Stimulated activated CD4-positive, alpha-beta T cell treated with anti-CD3 and anti-CD28 coated beads, Interleukin-4, amount 100 ng/mL, for 1 hour (primary cell): ENCODE data around the gene SUCLG2.

Experiments used
- DNase-seq: peaks from one replicate; pipeline ENCODE4 v3.0.0-alpha.2; 2020

SUCLG2 gene

DNA sequence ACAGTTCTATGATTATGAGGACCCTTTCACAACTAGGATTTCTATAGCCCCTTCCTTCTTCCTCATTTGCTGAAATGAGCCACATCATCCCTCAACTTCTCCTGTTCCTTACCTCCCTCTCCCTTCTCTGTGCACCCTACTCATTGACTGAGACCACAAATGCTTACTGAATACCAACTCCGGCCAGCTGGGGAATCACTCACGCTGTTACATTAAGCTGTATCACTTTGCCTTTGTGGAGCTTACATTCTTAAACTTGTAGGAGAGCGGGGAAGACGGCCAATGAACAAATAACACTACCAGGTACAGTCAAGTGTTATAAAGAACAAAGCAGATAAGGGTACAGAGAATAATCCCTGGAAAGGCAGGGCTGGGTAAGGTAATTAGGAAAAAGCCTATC, 5.7 kb downstream of the SUCLG2 start:
- DNase-seq = no peak

DNA sequence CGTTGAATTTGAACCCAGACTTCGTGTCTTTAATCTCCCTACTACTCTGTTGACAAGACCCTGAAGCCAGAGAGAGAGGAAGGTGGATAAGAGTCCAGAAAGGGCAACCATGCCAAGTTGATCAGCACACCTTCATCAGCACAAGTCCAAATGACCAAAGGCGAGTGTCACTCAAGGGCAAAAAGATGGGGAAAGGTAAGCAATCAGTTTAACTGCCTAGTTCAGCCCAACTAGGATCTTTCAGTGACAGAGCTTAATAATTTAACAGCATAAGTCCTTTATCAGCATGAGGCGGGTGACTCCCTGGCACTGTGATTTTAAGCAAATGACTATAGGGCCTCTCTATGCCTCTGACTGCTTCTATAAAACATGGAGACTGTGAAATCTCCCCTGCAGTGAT, 6.2 kb downstream of the SUCLG2 start:
- DNase-seq = no peak

- no peak for DNase-seq
Observed at GRCh38 chr3:67647390-67647878, 7.0 kb downstream of the SUCLG2 start.

GRCh38 chr3:67646586-67647234, 7.7 kb downstream of the SUCLG2 start:
- no peak for DNase-seq

DNA sequence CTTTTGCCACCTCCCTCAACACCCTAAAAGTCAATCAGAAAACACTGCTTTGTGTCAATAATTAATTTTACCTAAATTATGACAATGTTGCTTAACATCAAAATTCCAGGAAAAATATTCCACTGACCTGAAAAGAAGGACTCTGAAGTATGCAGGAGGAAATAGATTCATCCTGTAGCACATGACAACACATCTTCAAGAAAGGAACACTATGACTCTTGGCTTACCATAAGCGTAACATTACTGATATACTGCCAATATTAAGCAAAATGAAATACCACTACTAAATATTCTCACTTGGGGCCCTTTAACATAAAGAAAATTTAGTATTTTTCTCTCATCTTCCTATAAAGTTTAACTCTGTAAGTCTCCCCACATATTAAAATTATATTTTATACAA, 9.6 kb downstream of the SUCLG2 start:
- no peak for DNase-seq

DNA sequence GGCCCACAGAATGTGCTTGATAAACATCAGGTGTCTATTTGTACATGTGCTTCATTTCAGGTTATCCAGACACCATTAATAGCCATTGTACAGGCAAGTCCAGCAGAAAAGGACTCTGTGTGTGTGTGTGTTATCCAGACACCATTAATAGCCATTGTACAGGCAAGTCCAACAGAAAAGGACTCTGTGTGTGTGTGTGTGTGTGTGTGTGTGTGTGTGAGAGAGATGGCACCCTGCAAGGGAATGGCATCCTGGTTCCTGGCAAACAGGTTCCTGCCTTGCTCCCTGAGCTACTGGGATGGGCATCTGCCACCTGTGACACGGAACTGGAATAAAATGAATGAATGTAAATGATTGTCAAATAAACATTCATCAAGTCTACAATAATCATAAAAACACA, 11.7 kb downstream of the SUCLG2 start:
- DNase-seq = no peak

DNA sequence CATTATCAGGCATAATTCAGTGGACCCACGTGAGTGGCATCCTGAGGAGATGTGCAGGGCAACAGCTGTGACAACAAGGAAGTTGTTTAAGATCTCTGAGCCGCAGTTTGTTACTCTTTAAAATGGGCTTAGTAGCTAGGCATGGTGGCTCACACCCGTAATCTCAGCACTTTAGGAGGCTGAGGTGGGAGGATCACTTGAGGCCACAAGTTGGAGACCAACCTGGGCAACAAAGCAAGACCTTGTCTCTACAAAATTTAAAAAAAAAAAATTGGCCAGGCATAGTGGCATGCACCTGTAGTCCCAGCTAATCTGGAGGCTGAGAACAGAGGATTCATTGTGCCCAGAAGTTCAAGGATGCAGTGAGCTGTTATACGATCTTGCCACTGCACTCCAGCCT, 12.2 kb downstream of the SUCLG2 start:
- no peak for DNase-seq

DNA sequence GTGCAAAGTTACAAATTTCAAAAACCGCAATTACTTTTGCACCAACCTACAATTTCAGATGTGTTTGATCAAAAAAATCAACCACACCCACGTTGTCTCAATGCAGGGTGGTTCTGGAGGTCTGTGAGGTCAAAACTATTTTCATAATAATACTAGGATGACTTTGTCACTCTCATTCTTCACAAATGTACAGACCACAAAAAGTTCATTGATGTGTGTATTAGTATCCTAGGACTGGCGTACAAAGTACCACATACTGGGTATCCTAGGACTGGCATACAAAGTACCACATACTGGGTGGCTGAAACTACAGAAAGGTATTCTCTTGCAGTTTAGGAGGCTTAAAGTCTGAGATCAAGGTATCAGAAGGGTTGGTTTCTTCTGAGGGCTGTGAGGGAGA, 13.0 kb downstream of the SUCLG2 start:
- no peak for DNase-seq

DNA sequence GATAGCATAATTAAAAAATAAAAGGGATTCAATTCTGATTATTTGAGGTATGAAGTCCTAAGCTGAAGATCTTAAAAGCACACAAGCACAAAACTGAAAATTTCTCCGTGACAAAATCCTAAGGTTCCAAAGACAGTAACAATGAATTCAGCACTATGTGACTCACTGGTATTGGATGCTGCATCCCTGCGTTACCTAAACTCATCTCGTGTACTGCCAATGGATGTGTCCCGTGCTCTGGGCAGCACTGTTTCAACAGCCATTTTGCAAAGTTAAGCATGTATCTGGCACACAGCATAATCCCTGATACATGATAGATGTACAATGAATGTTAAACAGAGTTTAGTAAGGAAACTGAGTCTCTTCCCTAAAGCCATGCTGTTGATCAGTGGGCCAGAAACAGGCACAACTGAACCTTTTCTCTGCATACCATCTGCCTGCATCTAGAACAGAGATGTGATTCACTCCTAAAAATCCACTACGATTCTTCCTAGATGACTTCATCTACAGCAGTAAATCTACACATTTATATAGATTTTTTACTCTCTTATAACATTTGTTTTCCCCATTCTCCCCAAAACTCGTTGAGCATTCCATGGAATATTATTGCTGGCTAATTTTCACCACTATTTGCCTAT, 14.3 kb downstream of the SUCLG2 start:
- DNase-seq = no peak

GRCh38 chr3:67637255-67637900, 17.0 kb downstream of the SUCLG2 start:
- DNase-seq = no peak

GRCh38 chr3:67635806-67636205, 18.6 kb downstream of the SUCLG2 start:
- no peak for DNase-seq

GRCh38 chr3:67635257-67635656, 19.2 kb downstream of the SUCLG2 start:
- DNase-seq = no peak

GRCh38 chr3:67630666-67631362, 23.6 kb downstream of the SUCLG2 start:
- DNase-seq = no peak

GRCh38 chr3:67624687-67625086, 29.7 kb downstream of the SUCLG2 start:
- no peak for DNase-seq

GRCh38 chr3:67624078-67624477, 30.3 kb downstream of the SUCLG2 start:
- DNase-seq = no peak

DNA sequence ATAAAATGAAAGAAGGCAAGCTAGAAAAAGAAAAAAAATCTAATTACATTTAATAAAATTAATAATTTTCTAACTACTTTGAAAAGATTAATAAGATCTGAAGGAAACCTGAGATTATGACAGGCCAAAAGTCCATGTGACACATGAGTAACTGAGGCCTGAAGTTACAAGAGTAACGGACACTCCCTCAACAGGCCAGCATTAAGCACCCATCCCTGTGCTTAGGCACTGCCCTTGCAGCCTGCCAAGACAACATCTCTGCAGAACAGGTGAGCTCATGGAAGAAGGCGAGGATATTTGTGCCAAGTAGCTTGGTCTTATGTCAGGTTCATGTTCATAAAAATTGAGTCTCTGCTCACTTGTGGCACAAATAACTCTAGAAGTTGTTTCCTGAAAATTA, 31.8 kb downstream of the SUCLG2 start:
- DNase-seq = no peak

- DNase-seq = no peak
Observed at GRCh38 chr3:67620869-67621268, 33.5 kb downstream of the SUCLG2 start.

- no peak for DNase-seq
Observed at GRCh38 chr3:67619991-67620390, 34.4 kb downstream of the SUCLG2 start.

GRCh38 chr3:67617518-67617917, 36.9 kb downstream of the SUCLG2 start:
- no peak for DNase-seq

DNA sequence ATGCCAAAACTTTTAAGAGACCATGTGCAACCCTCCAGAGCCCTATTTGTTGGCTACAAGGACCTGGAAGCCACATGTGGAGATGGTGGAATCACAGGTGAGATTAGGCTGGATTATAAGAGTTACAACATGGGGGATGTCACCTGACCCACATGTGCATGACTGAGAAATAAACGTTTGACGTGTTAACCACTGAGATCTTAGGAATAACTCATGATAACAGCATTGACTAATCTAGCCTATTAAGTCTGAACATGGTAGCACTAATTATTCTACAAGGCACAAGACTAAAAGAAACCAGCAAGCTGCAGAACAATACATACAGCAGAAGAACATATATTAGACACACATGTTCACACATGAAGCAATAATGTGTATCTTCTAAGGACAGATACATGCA, 38.4 kb downstream of the SUCLG2 start:
- no peak for DNase-seq

- DNase-seq = no peak
Observed at GRCh38 chr3:67614195-67614594, 40.2 kb downstream of the SUCLG2 start.

DNA sequence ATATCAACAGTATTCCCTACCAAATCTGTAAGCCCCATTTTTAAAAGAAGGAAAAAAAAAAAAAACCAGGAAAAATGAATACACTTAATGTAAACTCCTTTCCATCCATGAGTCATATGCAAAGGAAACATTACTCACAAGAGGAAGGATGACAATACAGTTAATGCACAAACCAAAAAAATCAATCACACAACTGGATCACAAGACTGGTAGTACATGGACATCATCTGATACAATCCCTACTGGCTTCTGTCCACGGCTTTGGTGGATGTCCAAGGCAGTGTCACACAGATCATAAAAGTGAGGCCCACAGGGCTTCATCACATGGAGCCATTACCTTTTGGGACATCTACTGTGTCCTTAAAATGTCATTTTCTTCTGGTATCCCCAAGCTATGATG, 44.0 kb downstream of the SUCLG2 start:
- DNase-seq = no peak

DNA sequence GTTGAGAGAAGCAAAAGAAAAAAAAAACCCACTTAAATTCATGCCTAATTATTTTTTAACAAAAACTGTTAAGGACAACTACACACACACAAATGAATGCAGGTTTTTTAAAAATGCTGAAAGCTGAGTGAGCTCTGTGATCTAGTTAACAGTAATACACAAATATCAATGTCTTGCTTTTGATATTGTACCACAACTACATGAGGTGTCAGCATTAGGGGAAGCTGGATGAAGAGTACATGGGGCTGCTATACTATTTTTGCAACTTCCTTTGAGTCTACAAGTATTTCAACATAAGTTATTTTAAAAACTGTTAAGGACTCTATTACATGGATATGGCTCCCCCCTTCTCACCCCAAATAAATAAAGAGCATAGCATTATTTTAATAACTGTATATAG, 44.7 kb downstream of the SUCLG2 start:
- no peak for DNase-seq

DNA sequence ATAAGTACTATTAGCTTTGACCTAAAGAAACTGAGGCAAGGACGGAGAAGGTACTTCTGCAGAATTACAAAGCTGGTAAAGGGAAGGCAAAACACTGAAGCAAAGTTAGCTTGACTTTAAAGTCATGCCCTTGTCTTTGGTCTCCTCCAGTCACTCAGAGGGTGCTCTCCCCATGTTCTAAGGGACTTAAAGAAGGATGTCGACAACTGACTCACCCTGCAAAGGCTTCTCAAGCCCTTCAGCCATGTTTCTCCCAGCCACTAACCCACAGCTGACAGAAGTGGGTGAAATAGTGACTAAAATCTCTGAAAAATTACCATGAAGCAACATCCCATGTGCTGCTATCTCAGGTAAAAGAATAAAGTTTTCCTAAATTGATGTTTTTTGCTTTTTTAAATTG, 46.4 kb downstream of the SUCLG2 start:
- DNase-seq = no peak
